A673 (cell line): Measurements from ENCODE around the gene HYPK.

Experiments
- CTCF ChIP-seq: fragments of 300-800, 200-600 bp; sonication (generic); conservative IDR thresholded peaks from 2 replicates; pipeline ENCODE4 v1.5.1; 2017; ENCODE audit warnings: low read depth, mild to moderate bottlenecking, antibody characterized with exemption, low read length, moderate library complexity, mixed read lengths
- EZH2 ChIP-seq: fragments of 200-600 bp; sonication (generic); IDR thresholded peaks from 2 replicates; pipeline ENCODE4 v1.6.1; 2017; ENCODE audit warnings: borderline replicate concordance, low read depth, mild to moderate bottlenecking, mixed read lengths, antibody characterized with exemption, low read length; ENCODE audit not compliant: poor library complexity, severe bottlenecking

- TF ChIP-seq CTCF (no peak), EZH2 (no peak)
These were observed 36.5 kb upstream of the HYPK start for GRCh38 chr15:43763819-43764446.
